H9 (cell line): ENCODE measurements around the gene TSHZ1. TPM values are rescaled to one million over a fixed set of nuclear protein-coding genes. Genes with fewer than 3 reads are reported as not detected.

ENCODE experiments used
- DNase-seq: peaks from one replicate; pipeline ENCODE4 v3.0.0-alpha.2; 2017
- H2AFZ ChIP-seq: one replicate; pipeline ENCODE4 v1.6.1; 2013; ENCODE audit warnings: mild to moderate bottlenecking, low read length, control low read depth, moderate library complexity
- H2AK5ac ChIP-seq: 2 replicates; pipeline ENCODE4 v1.6.1; 2013; ENCODE audit warnings: low read length, control low read depth, mixed read lengths; ENCODE audit not compliant: insufficient read length
- H2BK120ac ChIP-seq: one replicate; pipeline ENCODE4 v1.6.1; 2013; ENCODE audit warnings: low read depth, mild to moderate bottlenecking, low read length, control low read depth, inconsistent platforms; ENCODE audit not compliant: poor library complexity, severe bottlenecking
- H2BK12ac ChIP-seq: 2 replicates; pipeline ENCODE4 v1.6.1; 2013; ENCODE audit warnings: low read length, control low read depth, mixed read lengths, low read depth; ENCODE audit not compliant: insufficient read length
- H2BK15ac ChIP-seq: 2 replicates; pipeline ENCODE4 v1.6.1; 2013; ENCODE audit warnings: low read depth, low read length, control low read depth
- H2BK20ac ChIP-seq: one replicate; pipeline ENCODE4 v1.6.1; 2013; ENCODE audit warnings: low read depth, mild to moderate bottlenecking, low read length, control low read depth, inconsistent platforms; ENCODE audit not compliant: poor library complexity, severe bottlenecking
- H2BK5ac ChIP-seq: 2 replicates; pipeline ENCODE4 v1.6.1; 2013; ENCODE audit warnings: low read length, control low read depth, mixed read lengths; ENCODE audit not compliant: insufficient read length
- H3K14ac ChIP-seq: 2 replicates; pipeline ENCODE4 v1.6.1; 2013; ENCODE audit warnings: low read length, control low read depth; ENCODE audit not compliant: insufficient read depth
- H3K18ac ChIP-seq: 2 replicates; pipeline ENCODE4 v1.6.1; 2013; ENCODE audit warnings: low read depth, mild to moderate bottlenecking, mixed read lengths, low read length, control low read depth; ENCODE audit not compliant: insufficient read length
- H3K23ac ChIP-seq: 2 replicates; pipeline ENCODE4 v1.6.1; 2013; ENCODE audit warnings: low read length, control low read depth, mixed read lengths, low read depth; ENCODE audit not compliant: insufficient read length
- H3K23me2 ChIP-seq: 2 replicates; pipeline ENCODE4 v1.6.1; 2013; ENCODE audit warnings: low read depth, mild to moderate bottlenecking, mixed read lengths, low read length, control low read depth; ENCODE audit not compliant: insufficient read length, poor library complexity, severe bottlenecking
- H3K27ac ChIP-seq: 2 replicates; pipeline ENCODE4 v1.5.1; 2013; ENCODE audit warnings: low read length, control low read depth, mixed read lengths, low read depth; ENCODE audit not compliant: insufficient read length
- H3K27me3 ChIP-seq: 2 replicates; pipeline ENCODE4 v1.6.1; 2013; ENCODE audit warnings: low read length, control low read depth, inconsistent platforms; ENCODE audit not compliant: insufficient read depth
- H3K4ac ChIP-seq: 2 replicates; pipeline ENCODE4 v1.6.1; 2013; ENCODE audit warnings: low read depth, mild to moderate bottlenecking, control low read depth, inconsistent platforms, low read length, moderate library complexity
- H3K4me1 ChIP-seq: 2 replicates; pipeline ENCODE4 v1.6.1; 2013; ENCODE audit warnings: low read length, control low read depth, inconsistent platforms; ENCODE audit not compliant: insufficient read depth
- H3K4me2 ChIP-seq: 2 replicates; pipeline ENCODE4 v1.6.1; 2013; ENCODE audit warnings: low read length, control low read depth, mixed read lengths; ENCODE audit not compliant: insufficient read length, insufficient read depth
- H3K56ac ChIP-seq: 2 replicates; pipeline ENCODE4 v1.6.1; 2013; ENCODE audit warnings: low read depth, mild to moderate bottlenecking, mixed read lengths, low read length, control low read depth; ENCODE audit not compliant: insufficient read length
- H3K79me1 ChIP-seq: 2 replicates; pipeline ENCODE4 v1.6.1; 2013; ENCODE audit warnings: low read depth, mild to moderate bottlenecking, moderate library complexity, low read length, control low read depth, inconsistent platforms; ENCODE audit not compliant: insufficient read depth, poor library complexity, severe bottlenecking
- H3K79me2 ChIP-seq: 2 replicates; pipeline ENCODE4 v1.6.1; 2013; ENCODE audit warnings: low read length, control low read depth, inconsistent platforms; ENCODE audit not compliant: insufficient read depth
- H3K9ac ChIP-seq: 2 replicates; pipeline ENCODE4 v1.6.1; 2013; ENCODE audit warnings: low read length, control low read depth, mixed read lengths; ENCODE audit not compliant: insufficient read length; ENCODE audit errors: extremely low read depth
- H3K9me3 ChIP-seq: one replicate; pipeline ENCODE4 v1.6.1; 2013; ENCODE audit warnings: low read depth, low read length, inconsistent platforms; ENCODE audit not compliant: control insufficient read depth
- H3T11ph ChIP-seq: one replicate; pipeline ENCODE4 v1.6.1; 2013; ENCODE audit warnings: mild to moderate bottlenecking, low read length, control low read depth, inconsistent platforms
- H4K20me1 ChIP-seq: one replicate; pipeline ENCODE4 v1.6.1; 2013; ENCODE audit not compliant: control insufficient read depth, insufficient read length, insufficient read depth
- H4K5ac ChIP-seq: 2 replicates; pipeline ENCODE4 v1.6.1; 2013; ENCODE audit warnings: low read depth, mild to moderate bottlenecking, mixed read lengths, low read length, control low read depth; ENCODE audit not compliant: insufficient read length
- H4K8ac ChIP-seq: replicated peaks from 2 replicates; pipeline ENCODE4 v1.6.1; 2013; ENCODE audit warnings: low read length, control low read depth, mixed read lengths, low read depth; ENCODE audit not compliant: insufficient read length
- H4K91ac ChIP-seq: 2 replicates; pipeline ENCODE4 v1.6.1; 2013; ENCODE audit warnings: low read depth, mild to moderate bottlenecking, moderate library complexity, mixed read lengths, low read length, control low read depth; ENCODE audit not compliant: insufficient read length
- H3K27ac Mint-ChIP-seq, 3 experiments: 2 replicates in 2 of 3; 3 replicates in 1 of 3; pipeline ENCODE4 v1.8.0; 2020 to 2021; ENCODE audit warnings: mixed read lengths in 3 of 3, mild to moderate bottlenecking in 1 of 3, moderate library complexity in 1 of 3
- H3K27me3 Mint-ChIP-seq: 2 replicates; pipeline ENCODE4 v1.8.0; 2021; ENCODE audit warnings: low read depth, mild to moderate bottlenecking, moderate library complexity, mixed read lengths
- H3K36me3 Mint-ChIP-seq, 3 experiments: 2 replicates in 2 of 3; 3 replicates in 1 of 3; pipeline ENCODE4 v1.8.0; 2020 to 2021; ENCODE audit warnings: low read depth in 3 of 3, mixed read lengths in 3 of 3; ENCODE audit not compliant: insufficient read depth in 1 of 3
- H3K4me1 Mint-ChIP-seq, 2 experiments: 2 replicates each; pipeline ENCODE4 v1.8.0; 2020; ENCODE audit warnings: mixed read lengths in 2 of 2
- H3K4me3 Mint-ChIP-seq, 2 experiments: 2 replicates in 1 of 2; 3 replicates in 1 of 2; pipeline ENCODE4 v1.8.0; 2020 to 2021; ENCODE audit warnings: mild to moderate bottlenecking in 2 of 2, mixed read lengths in 2 of 2, moderate library complexity in 1 of 2
- H3K9me3 Mint-ChIP-seq, 2 experiments: 2 replicates in 1 of 2; 3 replicates in 1 of 2; pipeline ENCODE4 v1.8.0; 2020; ENCODE audit warnings: mild to moderate bottlenecking in 2 of 2, mixed read lengths in 2 of 2, moderate library complexity in 1 of 2
- WGBS: extraction: QIAGEN DNeasy Blood & Tissue Kit; methylation state at CpG from one replicate; pipeline ENCODE4 v1.1.7; 2013; ENCODE audit warnings: missing lambda C conversion rate, low lambda C conversion rate, mixed read lengths; ENCODE audit not compliant: insufficient read length; ENCODE audit errors: extremely low coverage; 5-methylcytosine and 5-hydroxymethylcytosine counted together
- total RNA-seq: library from RNA; stranded (reverse); gene quantifications from 2 replicates; pipeline ENCODE4 v1.2.1, GENCODE V29; 2021
- TF ChIP-seq, protein P1 (sequence below): fragments of 200-600 bp; sonication (generic); conservative IDR thresholded peaks from 3 replicates; pipeline ENCODE4 v1.8.0; 2021; ENCODE audit warnings: antibody characterized with exemption, mild to moderate bottlenecking

Gene TSHZ1
- total RNA-seq, 1 experiment from 2014 or later: 0.15 TPM

DNA sequence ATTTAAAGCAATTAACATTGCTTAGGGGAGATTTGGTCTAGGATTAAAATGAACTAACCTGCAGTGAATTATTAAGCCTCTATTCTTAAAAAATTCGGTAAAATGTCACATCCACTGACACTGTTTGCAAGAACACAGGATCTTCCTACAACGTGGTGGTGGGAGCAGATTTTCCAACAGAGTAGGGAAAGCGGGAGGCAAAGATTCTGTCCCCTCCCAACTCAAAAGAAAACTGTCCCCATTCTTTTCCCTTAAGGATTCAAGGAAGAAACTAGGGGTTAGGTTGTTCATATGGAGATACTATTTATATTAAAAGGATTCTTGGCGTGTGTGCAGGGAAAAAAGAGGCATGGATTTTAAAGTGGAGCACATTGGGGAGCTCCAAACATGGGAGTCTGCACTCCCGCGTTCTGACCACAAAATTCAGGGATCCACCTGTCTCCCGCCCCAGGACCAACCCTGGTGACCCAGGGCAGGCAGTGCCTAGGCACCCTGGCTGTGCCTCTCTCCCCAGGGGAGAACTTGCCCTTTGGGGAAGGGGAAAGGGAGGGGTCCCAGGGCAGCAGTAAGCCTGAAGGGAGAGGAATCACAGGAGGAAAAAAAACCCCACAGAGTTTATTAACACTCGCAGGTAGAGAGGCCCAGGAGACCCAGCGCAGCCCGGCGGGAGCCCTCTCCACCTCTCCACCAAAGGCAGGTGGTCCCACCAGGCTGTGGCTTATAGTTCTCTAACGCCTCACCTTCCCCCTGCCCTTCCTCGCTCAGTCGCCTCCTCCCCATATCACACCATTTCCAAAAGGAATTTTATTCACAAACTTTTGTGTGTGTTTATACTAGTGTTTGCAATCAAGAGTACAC, 3.9 kb upstream of the TSHZ1 start:
- no peak overlapping the region for H2AFZ ChIP-seq
- H3K23ac ChIP-seq: no peak overlapping the region
- peaks cover 84% of the 10 kb centered on the region for H3K27me3 Mint-ChIP-seq
- no peak for DNase-seq
- H3K4me3 Mint-ChIP-seq: peak overlapping the region; percentile 64 to 89
- H2BK12ac ChIP-seq: no peak overlapping the region
- H4K20me1 ChIP-seq: no peaks in the 10 kb centered on the region
- TF ChIP-seq, protein P1, sequence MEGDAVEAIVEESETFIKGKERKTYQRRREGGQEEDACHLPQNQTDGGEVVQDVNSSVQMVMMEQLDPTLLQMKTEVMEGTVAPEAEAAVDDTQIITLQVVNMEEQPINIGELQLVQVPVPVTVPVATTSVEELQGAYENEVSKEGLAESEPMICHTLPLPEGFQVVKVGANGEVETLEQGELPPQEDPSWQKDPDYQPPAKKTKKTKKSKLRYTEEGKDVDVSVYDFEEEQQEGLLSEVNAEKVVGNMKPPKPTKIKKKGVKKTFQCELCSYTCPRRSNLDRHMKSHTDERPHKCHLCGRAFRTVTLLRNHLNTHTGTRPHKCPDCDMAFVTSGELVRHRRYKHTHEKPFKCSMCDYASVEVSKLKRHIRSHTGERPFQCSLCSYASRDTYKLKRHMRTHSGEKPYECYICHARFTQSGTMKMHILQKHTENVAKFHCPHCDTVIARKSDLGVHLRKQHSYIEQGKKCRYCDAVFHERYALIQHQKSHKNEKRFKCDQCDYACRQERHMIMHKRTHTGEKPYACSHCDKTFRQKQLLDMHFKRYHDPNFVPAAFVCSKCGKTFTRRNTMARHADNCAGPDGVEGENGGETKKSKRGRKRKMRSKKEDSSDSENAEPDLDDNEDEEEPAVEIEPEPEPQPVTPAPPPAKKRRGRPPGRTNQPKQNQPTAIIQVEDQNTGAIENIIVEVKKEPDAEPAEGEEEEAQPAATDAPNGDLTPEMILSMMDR: no peak
- H3K27me3 ChIP-seq: peaks cover 63% of the 10 kb centered on the region
- H3K79me2 ChIP-seq: no peaks in the 10 kb centered on the region
- H3K27ac Mint-ChIP-seq: no peak overlapping the region
- no peak overlapping the region for H4K91ac ChIP-seq
- H3K9ac ChIP-seq: no peak overlapping the region
- H3K4me2 ChIP-seq: peak overlapping the region; percentile 83
- no peak overlapping the region for H2BK15ac ChIP-seq
- H4K5ac ChIP-seq: no peak overlapping the region
- H2BK20ac ChIP-seq: no peak overlapping the region
- no peak overlapping the region for H3K14ac ChIP-seq
- no peak overlapping the region for H3K56ac ChIP-seq
- H4K8ac ChIP-seq: no peak overlapping the region
- peaks cover 46 to 49% of the 10 kb centered on the region in 2 experiments for H3K4me1 Mint-ChIP-seq
- no peaks in the 10 kb centered on the region for H3K9me3 ChIP-seq
- H2BK120ac ChIP-seq: no peak overlapping the region
- no peak overlapping the region for H3T11ph ChIP-seq
- no peak overlapping the region for H2BK5ac ChIP-seq
- no peaks in the 10 kb centered on the region; the same call in 1 of the 2 replicates for H3K4me1 ChIP-seq
- H3K9me3 Mint-ChIP-seq: peaks cover 0 to 7% of the 10 kb centered on the region in 2 experiments; a peak in 1 of 5 replicates
- no peaks in the 10 kb centered on the region for H3K79me1 ChIP-seq
- no peak overlapping the region for H2AK5ac ChIP-seq
- H3K23me2 ChIP-seq: peaks cover 36% of the 10 kb centered on the region
- no CpG with 5 or more reads among the region's 14 CpGs for WGBS
- peaks cover 0 to 2% (median 0%) of the 10 kb centered on the region in 3 experiments; a peak in 3 of 7 replicates for H3K36me3 Mint-ChIP-seq
- no peak overlapping the region for H3K27ac ChIP-seq
- H3K4ac ChIP-seq: no peak overlapping the region
- H3K18ac ChIP-seq: no peak overlapping the region
